Stimulated activated CD4-positive, alpha-beta T cell treated with anti-CD3 and anti-CD28 coated beads, TNF-alpha, amount 100 ng/mL, for 24 hours (primary cell): ENCODE results near the gene SLC43A2.

Experiments
- DNase-seq, 3 experiments: peaks; one replicate each; pipeline ENCODE4 v3.0.0-alpha.2; 2020; ENCODE audit warnings: low read depth in 3 of 3

Gene SLC43A2

GRCh38 chr17:1562176-1562643, 66.4 kb downstream of the SLC43A2 start:
- no peak for DNase-seq

GRCh38 chr17:1561420-1562175, 67.0 kb downstream of the SLC43A2 start:
- peak in 1 of 3 experiments; percentile 29 for DNase-seq

GRCh38 chr17:1560858-1561355, 67.7 kb downstream of the SLC43A2 start:
- no peak for DNase-seq

GRCh38 chr17:1560101-1560857, 68.4 kb downstream of the SLC43A2 start:
- DNase-seq, result no peak

- DNase-seq, result no peak
Observed at GRCh38 chr17:1559047-1560043, 69.3 kb downstream of the SLC43A2 start.

GRCh38 chr17:1558401-1558800, 70.2 kb downstream of the SLC43A2 start:
- no peak for DNase-seq

GRCh38 chr17:1557355-1558095, 71.1 kb downstream of the SLC43A2 start:
- DNase-seq, result no peak

GRCh38 chr17:1555651-1556471, 72.8 kb downstream of the SLC43A2 start:
- DNase-seq, result no peak

- no peak for DNase-seq
Observed at GRCh38 chr17:1554751-1555540, 73.7 kb downstream of the SLC43A2 start.

- DNase-seq, result no peak
Observed at GRCh38 chr17:1553354-1554266, 75.0 kb downstream of the SLC43A2 start.

- DNase-seq, result no peak
Observed at GRCh38 chr17:1552932-1553331, 75.7 kb downstream of the SLC43A2 start.

GRCh38 chr17:1551741-1552140, 76.9 kb downstream of the SLC43A2 start:
- DNase-seq, result no peak

GRCh38 chr17:1548032-1548431, 80.6 kb downstream of the SLC43A2 start:
- DNase-seq, result no peak

- no peak for DNase-seq
Observed at GRCh38 chr17:1546292-1546922, 82.2 kb downstream of the SLC43A2 start.

- DNase-seq, result no peak
Observed at GRCh38 chr17:1545618-1546017, 83.0 kb downstream of the SLC43A2 start.

- DNase-seq, result no peak
Observed at GRCh38 chr17:1542316-1542715, 86.3 kb downstream of the SLC43A2 start.

- DNase-seq, result no peak
Observed at GRCh38 chr17:1541367-1541904, 87.2 kb downstream of the SLC43A2 start.
